HG03159 (cell line): ENCODE data around the gene PDE4B.

Source experiments
- ATAC-seq: cut with Tn5 transposase; IDR thresholded peaks from one replicate; pipeline ENCODE4 v1.9.1; 2021; ENCODE audit warnings: mild to moderate bottlenecking, moderate library complexity; ENCODE audit not compliant: unreplicated experiment

Gene PDE4B

DNA sequence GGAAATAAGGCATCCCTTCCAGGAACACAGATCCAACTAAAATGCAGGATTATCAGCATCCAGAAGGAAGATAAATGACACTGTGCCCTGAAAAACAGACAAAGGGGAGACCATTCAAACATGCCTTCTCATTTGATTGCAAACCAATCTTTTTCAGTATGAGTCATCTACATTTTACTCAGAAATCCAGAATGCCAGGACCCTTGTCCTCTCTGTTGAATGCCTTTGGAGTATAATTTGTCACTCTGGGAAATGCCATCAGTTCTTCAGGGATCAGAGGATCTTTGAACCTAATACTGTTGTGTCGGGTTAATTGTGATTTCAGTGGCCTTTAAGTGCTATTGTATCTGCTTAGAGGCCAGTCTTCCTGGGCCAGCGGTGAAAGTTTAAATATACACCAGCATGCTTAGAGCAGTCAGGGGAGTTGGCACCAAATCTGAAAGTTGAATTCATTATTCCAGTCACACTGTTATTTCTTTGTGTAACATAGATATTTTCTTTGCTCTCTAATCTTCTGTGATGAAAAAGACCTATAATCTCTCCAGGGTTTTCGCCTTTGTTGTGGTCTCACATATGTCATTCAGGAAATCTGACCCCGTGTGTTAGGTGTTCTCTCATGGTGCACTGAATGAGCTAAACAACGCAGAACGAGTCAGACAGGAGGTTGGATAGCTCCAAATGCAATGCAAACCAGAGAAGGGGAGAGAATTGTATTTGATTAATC is 376.4 kb downstream of the PDE4B start:
- no peak for ATAC-seq

DNA sequence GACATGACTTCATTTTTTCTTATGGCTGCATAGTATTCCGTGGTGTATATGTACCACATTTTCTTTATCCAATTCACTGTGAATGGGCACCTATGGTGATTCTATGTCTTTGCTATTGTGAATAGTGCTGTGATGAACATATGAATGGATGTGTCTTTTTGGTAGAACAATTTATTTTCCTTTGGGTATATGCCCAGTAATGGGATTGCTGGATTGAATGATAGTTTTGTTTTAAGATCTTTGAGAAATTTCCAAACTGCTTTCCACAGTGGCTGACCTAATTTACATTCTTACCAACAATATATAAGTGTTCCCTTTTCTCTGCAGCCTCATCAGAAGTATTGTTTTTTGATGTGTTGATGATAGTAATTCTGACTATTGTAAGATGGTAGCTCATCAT is 379.6 kb downstream of the PDE4B start:
- no peak for ATAC-seq

DNA sequence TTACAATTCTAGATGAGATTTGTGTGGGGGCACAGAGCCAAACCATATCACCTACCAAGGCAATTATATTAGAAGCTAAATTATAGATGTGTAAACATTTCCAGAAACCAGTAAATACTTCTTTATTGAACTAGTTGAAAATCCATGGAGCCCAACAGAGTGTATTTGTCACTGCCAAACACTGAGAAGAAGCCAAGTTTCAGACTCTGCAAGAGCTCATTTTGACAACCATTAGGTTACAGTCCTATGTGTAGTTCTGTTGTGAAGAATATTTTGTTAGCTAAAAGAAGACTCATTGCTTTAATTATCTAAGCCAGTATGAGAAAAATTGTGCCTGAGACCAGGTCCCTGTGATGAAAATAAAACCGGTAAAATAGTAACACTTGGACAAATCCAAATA is 382.4 kb downstream of the PDE4B start:
- no peak for ATAC-seq

DNA sequence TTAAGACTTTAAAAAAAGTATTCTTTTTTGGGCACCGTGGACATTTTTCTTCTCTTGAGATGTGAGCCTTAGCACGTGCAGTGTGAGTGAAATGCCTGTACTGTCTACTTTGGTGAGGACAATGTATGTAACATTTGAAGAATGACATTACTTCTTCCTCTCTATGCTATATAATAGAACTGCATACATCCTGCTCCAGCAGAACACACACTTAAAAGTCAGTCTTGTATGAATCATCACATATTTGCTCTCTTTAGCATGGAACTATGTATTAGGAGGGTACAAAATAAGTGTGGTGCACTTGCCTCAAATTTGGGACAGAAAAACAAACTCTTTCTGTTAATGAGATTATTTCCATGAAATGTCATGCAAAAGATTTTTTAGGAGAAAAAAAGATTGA is 382.9 kb downstream of the PDE4B start:
- ATAC-seq = no peak

DNA sequence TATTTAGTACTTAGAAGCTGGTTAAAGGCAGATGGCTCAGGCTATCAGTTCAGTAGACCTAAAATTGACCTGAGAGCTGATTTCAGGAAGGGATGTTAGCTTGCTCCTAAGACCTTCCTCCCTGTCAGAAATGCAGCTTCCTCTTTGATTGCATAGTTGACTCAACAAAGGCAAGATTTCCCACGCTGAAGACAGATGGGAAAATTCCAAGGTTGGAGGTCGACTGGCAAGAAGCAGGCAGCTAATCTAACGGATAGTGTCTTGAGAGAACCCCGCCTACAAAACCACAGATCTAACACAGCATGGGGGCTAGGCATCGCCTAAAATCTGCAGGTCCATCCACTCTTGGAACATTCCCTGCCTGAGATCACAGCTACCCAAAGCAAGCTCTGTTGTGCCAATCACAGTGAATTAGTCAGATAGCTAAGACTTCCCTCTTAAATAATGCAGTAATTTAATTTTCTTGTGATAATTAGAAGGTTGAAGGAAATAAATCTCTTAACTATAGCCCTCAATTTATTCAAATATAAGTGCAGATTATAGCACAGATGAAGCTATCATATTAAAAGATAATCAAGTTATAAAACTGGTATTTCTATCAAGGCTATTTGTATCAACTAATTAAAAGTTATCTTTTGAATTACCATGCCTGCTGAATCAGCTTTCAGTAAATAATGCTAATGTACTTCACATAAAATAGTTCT is 383.5 kb downstream of the PDE4B start:
- ATAC-seq = no peak

DNA sequence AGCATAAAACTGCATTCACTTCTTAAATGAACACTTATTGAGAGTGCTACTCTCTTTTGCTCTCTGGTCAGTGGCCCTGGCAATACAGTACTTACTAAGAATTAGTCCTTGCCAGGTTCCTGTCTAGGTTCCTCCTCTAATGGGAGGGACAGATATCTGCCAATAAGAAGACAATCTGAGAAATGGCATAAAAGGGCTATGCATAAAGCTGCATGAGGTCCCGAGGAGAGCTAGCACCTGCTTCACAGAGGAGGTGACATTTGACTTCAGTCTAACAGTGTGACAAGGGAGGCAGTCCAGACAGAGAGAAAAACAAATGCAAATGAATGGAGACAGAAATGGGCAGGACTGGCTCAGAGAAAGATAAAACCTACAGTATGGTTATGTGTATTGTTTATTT is 384.1 kb downstream of the PDE4B start:
- ATAC-seq = no peak

DNA sequence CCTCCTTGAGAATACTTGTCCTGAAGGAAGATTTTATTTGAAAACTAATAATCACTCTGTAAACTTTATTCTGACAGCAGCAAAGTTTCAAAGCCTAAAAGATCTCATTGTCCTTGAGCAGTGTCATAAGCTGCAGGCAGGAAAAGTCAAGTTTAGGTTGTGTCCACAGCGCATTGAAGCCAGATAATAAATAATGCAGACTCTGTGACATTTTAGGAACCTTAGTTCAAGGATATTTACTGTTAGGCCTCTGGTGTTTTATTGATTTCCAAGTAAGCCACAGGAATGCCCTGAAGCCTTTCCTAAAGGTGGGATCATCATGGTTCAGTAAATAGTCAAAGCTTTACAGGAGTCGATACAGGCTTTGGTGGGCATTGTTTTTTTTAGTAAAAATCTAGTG is 384.8 kb downstream of the PDE4B start:
- ATAC-seq = no peak

DNA sequence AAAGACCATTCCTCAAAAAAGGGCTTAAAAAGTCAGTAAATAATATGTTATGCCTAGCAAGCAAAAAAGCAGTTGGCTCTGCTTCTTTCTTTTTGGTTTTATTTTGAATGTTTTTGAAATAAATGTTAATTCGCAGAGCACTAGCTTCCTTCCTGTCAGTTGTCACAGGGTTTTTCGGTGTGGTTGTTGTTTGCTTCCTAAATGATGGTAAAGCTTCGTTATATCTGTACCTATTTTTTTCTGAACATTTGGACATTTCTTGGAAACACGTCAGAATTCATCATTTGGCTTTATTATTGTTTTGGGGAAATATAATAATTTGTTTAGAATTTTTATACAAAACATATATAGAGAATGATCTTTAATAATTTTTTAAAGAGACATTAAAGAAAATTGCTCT is 389.3 kb downstream of the PDE4B start:
- ATAC-seq = no peak

DNA sequence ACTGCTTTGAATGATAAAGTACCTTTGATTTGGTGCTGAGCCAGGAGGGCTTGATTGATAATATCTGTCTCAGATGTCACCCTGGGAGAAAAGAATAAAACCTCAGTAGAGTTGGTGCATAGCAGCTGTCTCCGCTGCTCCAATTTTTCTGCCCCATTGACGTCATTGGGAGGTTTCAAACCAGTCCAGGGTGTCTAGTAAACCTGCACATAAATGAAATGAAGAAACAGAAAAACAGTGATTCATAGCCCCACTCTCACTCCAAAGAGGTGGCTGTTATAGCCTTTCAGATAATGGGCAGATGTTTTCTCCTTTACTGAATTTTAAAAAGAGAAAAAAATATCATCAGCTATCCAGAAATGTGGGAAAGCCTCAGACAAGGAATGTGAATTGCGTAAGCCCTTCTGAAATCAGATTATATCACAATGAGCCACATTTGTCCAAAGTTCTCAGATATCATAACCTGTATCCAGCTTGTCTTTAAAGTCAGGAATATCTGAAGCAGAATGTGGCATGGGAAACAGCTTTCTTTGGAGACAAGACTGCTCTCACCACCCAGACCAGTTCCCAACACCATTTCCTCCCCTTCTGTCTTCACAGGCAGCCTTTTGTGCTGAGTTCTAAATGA is 390.0 kb downstream of the PDE4B start:
- ATAC-seq = no peak

DNA sequence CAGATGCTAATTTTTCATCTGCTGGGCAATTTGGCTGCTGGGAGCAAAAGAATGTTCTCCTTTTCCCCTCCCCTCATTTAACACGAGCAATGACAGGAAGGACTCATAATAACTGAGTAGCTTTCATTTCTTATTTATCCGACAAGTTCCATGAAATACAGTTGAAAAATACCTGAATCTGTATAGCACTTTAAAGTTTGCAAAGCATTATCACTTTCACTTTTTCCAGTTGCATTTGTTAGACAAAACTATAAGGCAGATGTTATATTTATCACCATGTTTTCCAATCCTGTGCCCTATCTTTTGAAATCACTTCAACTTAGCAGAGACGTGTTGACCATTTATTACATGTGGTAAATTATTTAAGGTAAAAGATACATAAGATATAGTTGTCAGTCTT is 390.7 kb downstream of the PDE4B start:
- ATAC-seq = no peak

DNA sequence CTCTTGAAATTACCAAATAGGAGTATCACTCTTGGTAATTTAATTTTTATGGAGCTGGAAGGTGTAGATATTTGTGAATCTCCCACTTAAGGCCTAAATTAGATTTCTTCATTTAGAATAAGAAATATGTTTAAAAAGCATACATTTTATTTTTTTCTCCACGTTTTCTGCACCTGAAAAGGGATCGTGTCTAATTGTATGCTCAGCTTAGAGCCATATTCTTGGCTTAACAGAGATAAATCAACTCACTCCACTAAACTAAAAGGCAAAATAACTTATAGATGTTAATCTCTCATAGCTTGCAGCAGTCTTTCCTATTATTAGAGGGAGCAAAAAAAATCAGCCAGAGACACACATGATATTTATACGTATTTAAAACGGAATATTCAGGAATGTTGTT is 404.4 kb downstream of the PDE4B start:
- ATAC-seq = no peak

DNA sequence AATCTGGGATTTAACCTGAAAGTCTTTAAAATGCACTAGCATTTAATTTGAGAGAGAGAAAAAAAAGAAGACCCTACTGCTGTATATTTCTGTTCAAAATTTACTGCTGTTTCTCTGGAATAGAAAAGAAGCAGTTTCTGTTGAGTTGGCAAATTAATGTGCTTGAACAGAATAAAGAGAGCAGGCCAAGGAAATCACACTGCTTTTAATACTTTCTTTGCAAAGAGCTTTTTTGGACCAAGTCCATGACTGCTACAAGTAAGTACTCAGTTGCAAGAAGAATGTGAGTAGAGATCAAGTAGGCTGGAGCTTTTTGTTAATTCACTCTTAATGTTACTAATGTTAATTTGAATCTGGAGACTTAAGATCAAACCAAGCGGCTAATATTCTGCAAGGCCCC is 405.1 kb downstream of the PDE4B start:
- no peak for ATAC-seq

DNA sequence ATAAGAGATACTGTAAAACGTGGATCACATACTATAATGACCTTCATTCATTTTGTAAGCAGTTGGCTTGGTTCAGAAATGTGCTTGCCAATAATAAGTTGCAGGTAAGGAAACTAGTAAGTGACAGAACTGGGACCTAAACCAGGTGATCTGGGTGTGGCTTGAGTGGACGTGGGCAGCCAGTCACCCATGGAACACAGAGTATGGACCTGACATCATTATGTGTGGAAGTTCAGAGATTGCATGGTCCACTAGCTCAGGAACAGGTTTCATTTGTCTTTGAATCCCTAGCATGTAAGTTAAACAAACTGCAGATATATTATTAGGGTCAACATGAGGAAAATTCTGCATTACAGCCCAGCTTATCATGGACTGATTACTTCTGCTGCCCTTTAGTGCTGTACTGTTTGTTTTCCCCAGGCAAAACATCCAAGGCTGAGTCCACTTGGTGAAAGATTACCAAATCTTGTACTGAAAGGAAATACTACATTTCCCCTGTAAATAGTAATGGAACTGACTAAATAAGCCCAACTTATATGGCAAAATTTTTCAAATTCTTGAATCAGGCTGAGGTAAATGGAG is 414.0 kb downstream of the PDE4B start:
- ATAC-seq = no peak

DNA sequence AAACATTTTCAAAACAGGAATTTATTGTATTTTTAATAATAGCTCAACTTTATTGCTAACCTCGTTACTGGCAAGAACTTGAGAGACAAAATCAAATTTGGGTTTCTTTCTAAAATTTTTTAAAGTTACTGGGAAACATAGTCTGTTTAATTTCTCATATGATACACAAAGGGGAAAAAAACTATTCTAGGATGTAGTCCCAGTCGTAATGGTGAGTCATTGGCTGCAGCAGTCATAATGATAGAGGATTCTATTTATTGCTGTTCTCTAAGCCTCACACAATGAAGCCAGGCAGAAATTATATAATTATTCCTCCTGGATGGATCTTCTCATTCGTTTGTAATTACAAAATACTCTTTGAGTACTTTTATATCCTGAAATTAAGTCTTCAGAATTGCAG is 414.8 kb downstream of the PDE4B start:
- ATAC-seq = no peak

DNA sequence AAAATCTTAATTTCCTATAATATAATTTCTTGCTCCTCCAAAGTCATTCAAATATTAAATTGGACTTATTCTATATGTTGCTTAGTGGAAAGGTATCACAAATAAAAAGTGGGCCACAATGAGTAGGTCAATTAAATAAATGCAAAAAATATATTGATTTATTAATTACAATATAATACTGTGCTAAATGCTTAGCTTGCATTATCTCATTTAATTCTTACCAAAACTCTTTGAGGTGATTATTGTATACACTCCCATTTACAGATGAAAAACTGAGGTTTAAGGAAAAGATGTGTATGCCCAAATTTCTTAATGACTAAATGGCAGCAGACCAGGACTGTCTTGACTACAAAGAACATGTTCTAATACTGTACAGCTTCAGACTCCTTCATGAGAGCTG is 415.9 kb downstream of the PDE4B start:
- no peak for ATAC-seq

DNA sequence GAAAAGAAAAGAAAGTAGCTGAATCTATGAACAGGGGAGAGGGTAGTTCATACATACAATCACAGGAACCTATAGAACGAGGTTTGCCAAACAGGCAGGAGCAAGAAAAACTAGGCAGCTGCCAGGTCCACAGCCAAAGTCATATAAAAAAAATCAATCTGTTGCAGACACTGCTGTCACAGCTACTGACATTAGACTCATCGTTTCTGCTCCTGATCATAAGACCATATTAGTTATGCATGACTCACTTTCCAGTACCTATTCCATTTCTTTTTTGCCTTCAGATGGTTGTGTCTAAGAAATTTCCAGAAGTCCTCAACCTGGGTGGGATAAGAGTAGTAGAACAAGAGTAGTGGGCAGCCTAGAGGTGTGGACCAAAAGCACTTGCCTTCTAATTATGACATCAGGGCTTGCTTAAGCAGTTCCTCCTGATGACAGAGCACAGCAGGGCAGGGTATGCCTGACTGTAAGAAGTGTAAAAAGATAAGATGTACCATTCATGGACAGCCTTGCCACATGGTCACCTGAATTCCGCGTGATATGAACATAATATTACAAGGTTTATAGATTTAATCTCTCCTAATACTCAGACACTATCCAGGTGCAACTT is 418.0 kb downstream of the PDE4B start:
- ATAC-seq = no peak

DNA sequence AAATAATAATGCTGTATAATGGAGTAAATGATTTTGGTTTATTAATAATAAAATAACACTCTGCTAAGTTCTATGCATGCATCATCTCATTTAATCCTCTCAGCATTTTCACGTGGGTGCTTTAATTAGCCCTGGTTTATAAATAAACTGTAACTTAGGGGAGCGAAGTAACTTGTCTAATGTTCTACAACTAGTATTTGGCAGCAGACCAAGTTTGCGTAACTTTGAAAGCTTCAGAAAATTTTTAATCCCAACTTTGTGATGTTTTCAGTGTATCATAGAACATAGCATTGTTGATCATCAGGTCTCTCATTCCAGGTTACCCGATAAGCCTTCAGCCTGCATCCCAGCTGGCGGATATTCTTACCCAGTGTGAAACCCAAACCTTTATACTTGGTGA is 418.8 kb downstream of the PDE4B start:
- no peak for ATAC-seq

DNA sequence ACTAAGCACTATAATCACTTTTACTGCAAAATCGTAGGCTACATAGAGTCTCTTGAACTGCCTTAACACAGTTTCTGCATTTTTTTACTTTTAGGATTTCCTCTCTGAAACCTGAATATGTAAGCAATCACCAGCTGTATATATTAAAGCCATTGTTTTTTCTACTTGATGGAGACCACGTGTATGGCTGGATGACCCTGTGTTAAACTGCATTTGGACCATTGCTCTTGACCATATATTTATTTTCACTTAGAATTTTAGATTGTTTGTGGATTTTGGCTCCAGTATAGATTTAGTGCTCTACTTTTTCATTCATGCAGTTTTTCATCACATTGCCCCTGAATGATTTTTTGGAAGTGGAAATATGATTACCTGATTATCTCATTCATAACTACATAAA is 420.8 kb downstream of the PDE4B start:
- ATAC-seq = no peak

DNA sequence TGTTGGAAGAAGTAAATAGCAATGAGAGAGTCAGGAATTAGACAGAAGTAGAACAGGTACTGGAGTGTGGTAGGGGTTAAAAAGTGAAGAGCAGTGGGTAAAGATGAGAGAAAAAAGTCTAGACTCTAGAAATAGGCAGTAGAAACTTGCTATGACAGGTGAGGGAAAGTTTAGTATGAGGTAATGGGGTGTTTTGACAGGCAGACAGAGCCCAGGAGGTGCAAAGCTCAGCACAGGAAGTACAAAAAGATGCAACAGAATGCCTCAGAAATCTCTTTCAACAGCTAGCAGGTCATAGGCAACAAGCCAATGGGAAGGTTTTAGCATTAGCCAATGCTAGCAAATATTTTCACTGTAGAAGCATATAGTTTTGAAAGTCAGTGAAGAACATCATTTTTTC is 422.2 kb downstream of the PDE4B start:
- peak; percentile 58 for ATAC-seq

DNA sequence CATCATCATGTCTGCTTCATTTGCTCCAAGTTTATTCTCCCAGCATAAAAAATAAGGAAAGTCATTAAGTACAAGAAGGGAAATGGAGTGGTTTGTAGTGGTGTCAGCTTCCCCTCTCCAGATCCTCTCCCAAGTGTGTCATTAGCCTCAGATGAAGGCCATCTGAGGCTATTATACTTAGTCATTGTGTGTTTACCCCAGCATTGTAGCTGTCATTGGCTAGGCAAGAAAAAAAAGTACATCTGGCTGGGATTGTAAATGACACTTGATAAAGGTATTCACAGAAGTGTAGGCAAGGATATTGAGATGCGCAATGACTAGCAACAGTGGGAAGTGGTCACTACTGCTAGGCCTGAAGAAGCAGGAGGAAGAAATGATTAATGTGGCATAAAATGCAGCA is 424.3 kb downstream of the PDE4B start:
- ATAC-seq = no peak

DNA sequence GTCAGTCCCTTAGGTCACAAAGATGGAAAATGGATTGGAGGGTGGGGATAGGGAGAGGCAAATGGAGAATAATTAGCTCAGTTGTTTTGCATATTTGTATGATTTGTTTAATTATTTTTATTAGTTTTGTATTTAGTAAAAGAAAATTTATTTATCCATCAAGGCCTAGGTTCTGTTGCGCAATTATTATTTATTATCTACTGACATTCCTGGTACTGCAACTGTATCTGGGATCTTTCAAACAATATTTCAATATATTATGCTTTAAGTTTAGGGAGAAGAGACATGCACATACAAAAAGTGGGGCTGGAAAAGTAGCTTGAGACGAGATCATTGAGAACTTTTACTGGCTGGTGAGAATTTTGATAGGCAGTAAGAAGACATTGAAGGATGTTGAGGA is 424.9 kb downstream of the PDE4B start:
- ATAC-seq = no peak

DNA sequence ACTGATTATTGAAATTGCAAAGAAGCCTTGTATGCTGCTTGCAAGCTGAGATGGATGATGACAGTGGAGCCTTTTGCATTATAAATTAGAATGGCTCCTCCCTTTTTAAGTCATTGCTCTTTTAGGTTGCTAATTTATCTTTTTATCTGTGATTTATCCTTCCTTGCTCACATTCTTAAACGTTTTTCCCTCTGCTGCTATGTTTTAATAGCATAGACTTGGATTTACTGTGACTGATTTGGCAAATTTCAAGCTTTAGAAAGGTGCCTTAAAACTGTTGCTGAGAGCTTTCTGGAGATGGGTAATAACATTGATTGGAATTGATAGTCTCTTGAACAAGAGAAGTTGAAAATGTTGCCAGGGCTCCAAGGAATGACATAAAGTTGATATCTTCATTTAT is 427.8 kb downstream of the PDE4B start:
- no peak for ATAC-seq
